ENCODE results near the gene SLC34A3. TPM values are rescaled to one million over a fixed set of nuclear protein-coding genes. Genes with fewer than 3 reads are reported as not detected.
A peak's percentile ranks its signal among the peaks of the same experiment; 100 is the strongest.

The SLC34A3 gene
- total RNA-seq, 4 donors from 2014 or later = not detected

DNA sequence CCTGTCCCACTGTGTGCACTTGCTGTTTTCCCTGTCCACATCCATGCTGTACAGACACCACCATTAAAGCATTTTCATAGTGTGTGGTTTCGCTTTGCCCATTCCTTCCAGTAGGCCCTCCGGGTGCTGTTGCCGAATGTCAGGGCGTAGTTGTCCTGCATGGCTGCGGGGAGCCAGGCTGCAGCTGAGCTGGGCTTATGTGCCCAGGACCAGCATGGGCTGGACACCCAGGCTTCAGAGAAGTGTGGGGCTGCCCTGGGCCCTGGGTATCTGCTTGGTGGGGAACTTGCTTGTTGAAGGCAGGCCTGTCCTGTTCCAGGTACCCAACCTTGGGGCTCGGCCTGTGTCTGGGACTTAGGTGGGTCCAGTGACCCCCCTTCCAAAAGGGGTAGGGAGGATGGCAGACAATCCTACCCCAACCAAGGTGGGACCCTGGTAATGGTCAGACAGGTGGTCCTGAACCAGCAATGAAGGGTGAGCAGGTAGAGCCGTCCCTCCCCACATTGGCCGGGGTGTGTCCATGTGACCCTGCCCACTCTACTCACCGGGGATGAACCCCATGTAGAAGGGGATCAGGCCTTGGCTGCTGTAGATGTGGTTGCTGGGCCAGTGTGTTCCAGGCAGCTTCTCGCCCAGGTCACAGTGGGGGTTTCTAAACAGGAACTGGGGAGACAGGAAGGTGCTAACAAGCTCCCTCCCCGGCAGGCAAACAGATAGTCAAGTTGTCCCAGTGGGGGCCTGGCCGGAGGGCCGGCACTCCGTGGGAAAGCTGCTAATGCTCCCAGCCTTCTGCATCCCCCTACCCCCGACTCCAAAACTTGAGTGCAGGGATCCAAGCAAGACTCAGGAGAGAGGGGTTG is 13.2 kb downstream of the SLC34A3 start:
- H3K4me1 ChIP-seq = peaks cover 39 to 46% (median 45%) of the 10 kb centered on the region in 4 donors
- no peaks in the 10 kb centered on the region for H3K9me3 ChIP-seq
- no peaks in the 10 kb centered on the region for H3K27me3 ChIP-seq
- H3K36me3 ChIP-seq = peaks cover 13 to 25% (median 19%) of the 10 kb centered on the region in 4 donors
- TF ChIP-seq POLR2A (IDR thresholded peaks at IDR 0.05; ENCODE audit: low read depth) (no peak), POLR2AphosphoS5 (IDR thresholded peaks at IDR 0.05) (peak in 1 of 2 donors; percentile 19)
- no peak for DNase-seq (ENCODE audit: extremely low spot score)
- H3K27ac ChIP-seq (replicated peaks in 1 of 4) = peak overlapping the region in 2 of 4 donors; percentile 5 to 22
- intact Hi-C loops (cut with DNase I) = no loop called here
- no peak overlapping the region for H3K4me3 ChIP-seq
- WGBS = 89% methylated on average over 6 of the region's 15 CpGs

DNA sequence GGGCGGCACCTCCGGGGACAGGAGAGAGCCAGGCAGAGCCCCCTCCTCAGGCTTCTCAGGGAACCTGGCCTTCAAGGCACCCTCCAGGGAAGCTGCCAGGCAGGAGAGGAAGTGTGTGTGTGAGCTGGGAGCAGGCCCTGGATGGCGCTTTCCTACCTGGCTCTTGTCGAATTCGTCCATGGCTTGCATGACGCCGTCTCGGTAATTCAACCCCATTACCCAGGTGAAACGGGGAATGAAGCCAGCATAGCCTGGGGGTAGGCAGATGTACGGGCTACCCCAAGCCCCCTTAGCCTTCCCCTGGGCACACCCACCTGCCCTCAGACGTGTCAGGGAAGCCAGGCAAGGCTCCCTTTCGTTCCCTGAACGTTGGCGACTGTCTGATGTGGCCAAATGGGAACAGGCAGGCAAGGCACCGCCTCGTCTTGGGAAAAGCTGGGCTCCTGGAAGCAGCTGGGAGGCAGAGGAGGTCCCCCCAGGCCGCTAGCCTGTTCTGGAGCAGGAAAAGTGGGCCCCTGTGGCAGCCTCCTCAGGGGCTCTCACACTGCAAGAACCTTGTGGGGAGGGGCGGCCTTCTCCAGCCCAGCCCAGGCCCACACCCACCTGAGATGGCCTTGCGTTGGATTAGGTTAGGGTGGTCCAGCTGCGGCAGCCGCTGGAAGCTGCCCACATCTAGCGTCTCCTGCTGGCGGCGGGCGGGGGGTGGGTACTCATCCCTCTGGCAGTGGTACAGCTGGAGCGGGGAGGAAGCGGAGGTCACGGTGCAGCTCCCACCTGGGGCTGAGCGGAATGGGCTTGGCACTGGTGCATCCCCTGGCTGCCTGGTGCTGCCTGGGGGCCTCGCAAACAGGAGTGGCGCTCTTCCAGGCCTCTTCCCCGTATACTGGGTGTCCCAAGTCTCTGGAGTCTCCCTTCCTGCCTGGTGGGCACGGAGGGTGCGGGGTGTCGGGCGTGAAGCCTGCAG is 14.1 kb downstream of the SLC34A3 start:
- peak overlapping the region in 2 of 4 donors; percentile 5 to 22 for H3K27ac ChIP-seq (replicated peaks in 1 of 4)
- no peaks in the 10 kb centered on the region for H3K9me3 ChIP-seq
- H3K36me3 ChIP-seq = peaks cover 13 to 25% (median 19%) of the 10 kb centered on the region in 4 donors
- intact Hi-C loops (cut with DNase I) = no loop called here
- H3K27me3 ChIP-seq = no peaks in the 10 kb centered on the region
- no peak overlapping the region for H3K4me3 ChIP-seq
- WGBS = 68% methylated on average over 22 of the region's 36 CpGs
- peaks cover 30 to 37% (median 36%) of the 10 kb centered on the region in 4 donors for H3K4me1 ChIP-seq
- TF ChIP-seq, protein P1, sequence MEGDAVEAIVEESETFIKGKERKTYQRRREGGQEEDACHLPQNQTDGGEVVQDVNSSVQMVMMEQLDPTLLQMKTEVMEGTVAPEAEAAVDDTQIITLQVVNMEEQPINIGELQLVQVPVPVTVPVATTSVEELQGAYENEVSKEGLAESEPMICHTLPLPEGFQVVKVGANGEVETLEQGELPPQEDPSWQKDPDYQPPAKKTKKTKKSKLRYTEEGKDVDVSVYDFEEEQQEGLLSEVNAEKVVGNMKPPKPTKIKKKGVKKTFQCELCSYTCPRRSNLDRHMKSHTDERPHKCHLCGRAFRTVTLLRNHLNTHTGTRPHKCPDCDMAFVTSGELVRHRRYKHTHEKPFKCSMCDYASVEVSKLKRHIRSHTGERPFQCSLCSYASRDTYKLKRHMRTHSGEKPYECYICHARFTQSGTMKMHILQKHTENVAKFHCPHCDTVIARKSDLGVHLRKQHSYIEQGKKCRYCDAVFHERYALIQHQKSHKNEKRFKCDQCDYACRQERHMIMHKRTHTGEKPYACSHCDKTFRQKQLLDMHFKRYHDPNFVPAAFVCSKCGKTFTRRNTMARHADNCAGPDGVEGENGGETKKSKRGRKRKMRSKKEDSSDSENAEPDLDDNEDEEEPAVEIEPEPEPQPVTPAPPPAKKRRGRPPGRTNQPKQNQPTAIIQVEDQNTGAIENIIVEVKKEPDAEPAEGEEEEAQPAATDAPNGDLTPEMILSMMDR (IDR thresholded peaks at IDR 0.05) = no peak
- TF ChIP-seq POLR2A (IDR thresholded peaks at IDR 0.05; ENCODE audit: low read depth) (no peak), EP300 (IDR thresholded peaks at IDR 0.05) (no peak), POLR2AphosphoS5 (IDR thresholded peaks at IDR 0.05) (no peak)
- DNase-seq (ENCODE audit: extremely low spot score) = no peak

DNA sequence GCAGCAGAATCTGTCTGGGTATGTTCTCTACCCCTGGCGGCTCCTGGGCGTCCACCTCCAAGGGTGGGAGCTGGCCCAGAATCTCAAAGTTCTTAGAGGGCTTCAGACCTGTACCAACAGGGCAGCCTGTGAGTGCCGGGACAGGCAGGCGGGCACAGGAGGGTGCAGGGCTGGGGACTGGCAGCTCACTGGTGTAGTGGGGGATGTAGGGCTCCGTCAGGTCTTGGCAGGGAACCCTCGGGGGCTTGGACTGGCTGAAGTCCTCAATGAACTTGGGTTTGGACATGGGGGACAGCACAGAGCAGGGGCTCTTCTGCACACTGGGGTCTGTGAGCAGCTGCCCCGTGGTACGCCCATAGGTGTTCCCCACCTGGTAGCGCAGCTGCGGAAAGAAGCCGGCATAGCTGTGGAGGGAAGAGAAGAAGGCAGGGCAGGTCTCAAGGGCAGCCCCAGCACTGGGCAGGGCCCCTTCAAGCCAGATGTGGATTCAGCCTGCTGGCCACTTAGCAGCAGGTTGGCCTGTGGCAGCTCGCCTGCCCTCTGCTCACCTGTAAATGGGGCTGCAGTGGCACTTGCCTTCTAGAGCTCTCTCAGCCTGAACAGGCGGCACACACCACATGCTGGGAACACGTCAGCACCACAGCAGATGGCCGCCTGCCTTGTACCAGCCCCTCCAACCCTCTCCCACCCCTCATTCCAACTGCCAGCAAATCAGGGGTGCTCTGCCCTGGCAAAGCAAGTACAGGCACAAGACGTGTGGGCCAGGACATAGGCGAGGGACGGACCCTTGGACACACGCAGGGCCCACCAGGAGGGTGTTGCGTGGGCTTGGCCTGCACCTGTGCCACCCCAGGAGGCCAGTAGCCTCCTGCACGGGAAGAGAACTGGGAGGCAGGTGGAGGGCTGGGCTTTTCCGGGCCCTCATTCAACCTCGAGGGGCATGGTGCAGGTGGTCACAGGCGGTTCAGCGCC is 15.0 kb downstream of the SLC34A3 start:
- no peaks in the 10 kb centered on the region for H3K9me3 ChIP-seq
- H3K4me3 ChIP-seq = no peak overlapping the region
- no peak for DNase-seq (ENCODE audit: extremely low spot score)
- no peaks in the 10 kb centered on the region for H3K27me3 ChIP-seq
- H3K27ac ChIP-seq (replicated peaks in 1 of 4) = no peak overlapping the region
- peaks cover 13 to 25% (median 19%) of the 10 kb centered on the region in 4 donors for H3K36me3 ChIP-seq
- H3K4me1 ChIP-seq = peaks cover 28 to 37% (median 30%) of the 10 kb centered on the region in 4 donors
- WGBS = 93% methylated on average over 9 of the region's 25 CpGs
- intact Hi-C loops (cut with DNase I) = no loop called here
- TF ChIP-seq EP300 (IDR thresholded peaks at IDR 0.05) (no peak), POLR2AphosphoS5 (IDR thresholded peaks at IDR 0.05) (no peak), POLR2A (IDR thresholded peaks at IDR 0.05; ENCODE audit: low read depth) (no peak)
- TF ChIP-seq, protein P1 (IDR thresholded peaks at IDR 0.05) = no peak

DNA sequence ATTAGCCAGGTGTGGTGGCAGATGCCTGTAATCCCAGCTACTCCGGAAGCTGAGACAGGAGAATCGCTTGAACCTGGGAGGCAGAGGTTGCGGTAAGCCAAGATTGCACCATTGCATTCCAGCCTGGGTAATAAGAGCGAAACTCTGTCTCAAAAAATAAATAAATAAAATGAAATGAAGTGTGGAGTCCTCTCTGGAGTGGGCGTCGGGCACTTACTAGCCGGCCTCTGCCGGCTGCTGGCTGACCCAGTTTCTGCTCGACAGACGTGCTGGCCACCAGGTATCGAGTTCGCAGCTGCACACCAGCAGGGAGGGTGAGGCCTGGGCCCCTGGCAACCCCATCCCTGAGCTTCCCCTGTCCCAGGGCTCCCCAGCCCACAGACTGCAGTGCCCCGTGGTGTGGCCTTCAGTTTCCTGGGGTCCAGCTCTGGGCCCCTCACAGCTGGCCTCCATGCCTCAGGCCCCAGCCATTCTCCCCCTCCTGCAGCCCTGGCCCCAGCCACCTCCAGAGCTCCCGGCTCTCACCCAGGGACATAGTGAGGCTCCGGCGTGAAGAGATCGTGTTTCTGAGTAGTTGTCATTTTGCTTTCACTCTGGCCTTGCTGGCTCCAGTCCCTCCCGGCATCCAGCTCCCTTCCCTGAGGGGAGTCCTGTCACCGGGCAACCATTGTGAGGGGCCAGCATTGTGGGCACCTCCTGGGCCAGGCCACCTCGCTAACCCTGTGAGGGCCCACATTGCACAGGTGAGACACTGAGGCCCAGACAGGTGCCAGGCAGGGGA is 16.6 kb downstream of the SLC34A3 start:
- intact Hi-C loops (cut with DNase I) = no loop called here
- H3K27ac ChIP-seq (replicated peaks in 1 of 4) = no peak overlapping the region
- peaks cover 9 to 18% (median 15%) of the 10 kb centered on the region in 4 donors for H3K36me3 ChIP-seq
- peaks cover 22 to 35% (median 23%) of the 10 kb centered on the region in 4 donors for H3K4me1 ChIP-seq
- WGBS = 83% methylated on average over 9 of the region's 20 CpGs
- no peak overlapping the region for H3K4me3 ChIP-seq
- DNase-seq (ENCODE audit: extremely low spot score) = no peak
- TF ChIP-seq, protein P1 (IDR thresholded peaks at IDR 0.05) = no peak
- TF ChIP-seq EP300 (IDR thresholded peaks at IDR 0.05) (no peak), POLR2A (IDR thresholded peaks at IDR 0.05; ENCODE audit: low read depth) (no peak), POLR2AphosphoS5 (IDR thresholded peaks at IDR 0.05) (no peak)
- no peaks in the 10 kb centered on the region for H3K27me3 ChIP-seq
- no peaks in the 10 kb centered on the region for H3K9me3 ChIP-seq
